ENCODE results near the gene PPM1B. TPM values are rescaled to one million over a fixed set of nuclear protein-coding genes. Genes with fewer than 3 reads are reported as not detected.

The PPM1B gene
- total RNA-seq, 2 experiments from 2014 or later: 87.3 to 89.6 TPM

- no peaks in the 10 kb centered on the region for H3K9me3 ChIP-seq (ENCODE audit: control insufficient read depth in 1 of 2, insufficient read depth in 1 of 2, low read length in 2 of 2)
- H3K36me3 ChIP-seq (ENCODE audit: insufficient read depth, low read length): peaks cover 3% of the 10 kb centered on the region
- H3K27me3 ChIP-seq (ENCODE audit: control insufficient read depth in 1 of 2, insufficient read depth in 2 of 2, low read length in 2 of 2): no peaks in the 10 kb centered on the region
- H3K4me3 Mint-ChIP-seq: peak overlapping the region; percentile 40
- H3K27ac Mint-ChIP-seq: peak overlapping the region; percentile 43
- peaks cover 72% of the 10 kb centered on the region for H3K4me1 Mint-ChIP-seq (ENCODE audit: low read depth)
- peaks cover 50% of the 10 kb centered on the region for H3K36me3 Mint-ChIP-seq (ENCODE audit: low read depth)
- no peak for TF ChIP-seq CTCF (IDR thresholded peaks at IDR 0.05)
- H3K4me3 ChIP-seq (ENCODE audit: low read length): no peak overlapping the region
- no peaks in the 10 kb centered on the region for H3K27me3 Mint-ChIP-seq
- H3K4me1 ChIP-seq (ENCODE audit: insufficient read depth, low read length): peaks cover 40% of the 10 kb centered on the region
- intact Hi-C loops (cut with DNase I, micrococcal nuclease): loop anchor here in 1 of 2 experiments (5.0 kb wide), 3 partner anchors 35 to 175 kb away; partner anchors contain the start of gene LRPPRC
- ChIA-PET CTCF (interaction anchor here (1.3 kb wide), 1 partner anchor 70 kb away, joined by 3 read pairs; no protein-coding TSS in a partner anchor), POLR2A (interaction anchor here (5.6 kb wide), 1 partner anchor 189 kb away, joined by 111 read pairs; the partner anchor contains the start of genes CAMKMT and PREPL)
- no peak for ATAC-seq (ENCODE audit: poor library complexity)
- DNase-seq: no peak
- no peak overlapping the region for H3K27ac ChIP-seq (ENCODE audit: low read depth in 1 of 2, low read length in 2 of 2)
- no peaks in the 10 kb centered on the region for H3K9me3 Mint-ChIP-seq
Measured at GRCh38 chr2:44172576-44172975, 3.9 kb downstream of the PPM1B start.

GRCh38 chr2:44178950-44179349 lies 10.3 kb downstream of the PPM1B start:
- intact Hi-C loops (cut with DNase I, micrococcal nuclease): loop anchor here in 1 of 2 experiments (5.0 kb wide), 1 partner anchor 43 kb away; no protein-coding TSS in a partner anchor
- Histone ChIP-seq H3K36me3 (ENCODE audit: insufficient read depth, low read length) (peaks cover 19% of the 10 kb centered on the region), H3K27me3 (ENCODE audit: control insufficient read depth in 1 of 2, insufficient read depth in 2 of 2, low read length in 2 of 2) (no peaks in the 10 kb centered on the region), H3K4me1 (ENCODE audit: insufficient read depth, low read length) (peaks cover 46% of the 10 kb centered on the region), H3K4me3 (ENCODE audit: low read length) (no peak overlapping the region), H3K27ac (ENCODE audit: low read depth in 1 of 2, low read length in 2 of 2) (no peak overlapping the region), H3K9me3 (ENCODE audit: control insufficient read depth in 1 of 2, insufficient read depth in 1 of 2, low read length in 2 of 2) (no peaks in the 10 kb centered on the region)
- no peaks in the 10 kb centered on the region for H3K27me3 Mint-ChIP-seq
- no peaks in the 10 kb centered on the region for H3K9me3 Mint-ChIP-seq
- POLR2A ChIA-PET: interaction anchor here (1.6 kb wide), 1 partner anchor 9 kb away, joined by 5 read pairs; no protein-coding TSS in a partner anchor
- H3K4me3 Mint-ChIP-seq: no peak overlapping the region
- DNase-seq (no peak), ATAC-seq (ENCODE audit: poor library complexity) (no peak)
- H3K27ac Mint-ChIP-seq: no peak overlapping the region
- peaks cover 68% of the 10 kb centered on the region for H3K36me3 Mint-ChIP-seq (ENCODE audit: low read depth)
- no peak for TF ChIP-seq CTCF (IDR thresholded peaks at IDR 0.05)
- CTCF ChIA-PET: no interaction called here
- H3K4me1 Mint-ChIP-seq (ENCODE audit: low read depth): peaks cover 80% of the 10 kb centered on the region

- DNase-seq (no peak), ATAC-seq (ENCODE audit: poor library complexity) (no peak)
- no peaks in the 10 kb centered on the region for H3K27me3 ChIP-seq (ENCODE audit: control insufficient read depth in 1 of 2, insufficient read depth in 2 of 2, low read length in 2 of 2)
- H3K4me1 ChIP-seq (ENCODE audit: insufficient read depth, low read length): peaks cover 37% of the 10 kb centered on the region
- CTCF ChIA-PET: no interaction called here
- Mint-ChIP-seq H3K9me3 (no peaks in the 10 kb centered on the region), H3K27ac (peak overlapping the region; percentile 12), H3K27me3 (no peaks in the 10 kb centered on the region), H3K36me3 (ENCODE audit: low read depth) (peaks cover 65% of the 10 kb centered on the region), H3K4me3 (peak overlapping the region; percentile 50), H3K4me1 (ENCODE audit: low read depth) (peaks cover 80% of the 10 kb centered on the region)
- intact Hi-C loops (cut with DNase I, micrococcal nuclease): loop anchor here in 1 of 2 experiments (2.0 kb wide), 1 partner anchor 13 kb away; the partner anchor contains the start of gene PPM1B
- no peak overlapping the region for H3K27ac ChIP-seq (ENCODE audit: low read depth in 1 of 2, low read length in 2 of 2)
- H3K9me3 ChIP-seq (ENCODE audit: control insufficient read depth in 1 of 2, insufficient read depth in 1 of 2, low read length in 2 of 2): no peaks in the 10 kb centered on the region
- no peak overlapping the region for H3K4me3 ChIP-seq (ENCODE audit: low read length)
- POLR2A ChIA-PET: interaction anchor here (1.2 kb wide), 2 partner anchors 12 to 14 kb away, joined by 4 to 5 read pairs; partner anchors contain the start of gene PPM1B
- no peak for TF ChIP-seq CTCF (IDR thresholded peaks at IDR 0.05)
- H3K36me3 ChIP-seq (ENCODE audit: insufficient read depth, low read length): peaks cover 16% of the 10 kb centered on the region
Measured at GRCh38 chr2:44181648-44182047, 13.0 kb downstream of the PPM1B start.
